K562 (cell line): Measurements from ENCODE around the gene CYSRT1. TPM values are rescaled to one million over a fixed set of nuclear protein-coding genes. Genes with fewer than 3 reads are reported as not detected.
A peak's percentile ranks its signal among the peaks of the same experiment; 100 is the strongest.

Source experiments
- ARID4B ChIP-seq: sonication (generic); formaldehyde crosslinking; IDR thresholded peaks from 2 replicates; pipeline ENCODE4 v1.8.0; 2022; ENCODE audit warnings: mild to moderate bottlenecking, missing genetic modification reagents
- CREB1 ChIP-seq, 2 experiments: sonication (generic) in 1 of 2; formaldehyde crosslinking in 1 of 2; IDR thresholded peaks; 2 replicates each; pipeline versions ENCODE4 v1.6.1 to v1.8.0; 2012 to 2022; ENCODE audit warnings: inconsistent platforms in 1 of 2, mild to moderate bottlenecking in 1 of 2, missing genetic modification reagents in 1 of 2, moderate library complexity in 1 of 2
- CXXC5 ChIP-seq: fragments of 250-450 bp; sonication (Bioruptor Pico); IDR thresholded peaks from 2 replicates; pipeline ENCODE4 v1.8.0; 2022; ENCODE audit warnings: inconsistent platforms, mild to moderate bottlenecking, moderate library complexity
- DPF2 ChIP-seq: fragments of 450-650 bp; IDR thresholded peaks from 2 replicates; pipeline ENCODE4 v1.6.1; 2016
- E2F3 ChIP-seq: fragments of 250-450 bp; sonication (Bioruptor Pico); IDR thresholded peaks from 2 replicates; pipeline ENCODE4 v1.4.0; 2020; ENCODE audit warnings: mild to moderate bottlenecking
- GABPB1 ChIP-seq: sonication (generic); formaldehyde crosslinking; IDR thresholded peaks from 2 replicates; pipeline ENCODE4 v1.8.0; 2022; ENCODE audit warnings: mild to moderate bottlenecking, missing genetic modification reagents
- HMGN3 ChIP-seq: IDR thresholded peaks from 2 replicates; pipeline ENCODE4 v1.6.1; 2011; ENCODE audit warnings: borderline replicate concordance, low read depth, mild to moderate bottlenecking, mixed read lengths, low read length; ENCODE audit not compliant: insufficient read length; ENCODE audit errors: extremely low read depth
- MAX ChIP-seq: sonication (generic); formaldehyde crosslinking; IDR thresholded peaks from 2 replicates; pipeline ENCODE4 v1.9.0; 2022; ENCODE audit warnings: mild to moderate bottlenecking, missing genetic modification reagents
- MITF ChIP-seq: IDR thresholded peaks from 2 replicates; pipeline ENCODE4 v1.6.1; 2014; ENCODE audit warnings: antibody characterized with exemption
- NCOA6 ChIP-seq: fragments of 450-650 bp; IDR thresholded peaks from 2 replicates; pipeline ENCODE4 v1.6.1; 2017; ENCODE audit warnings: mild to moderate bottlenecking
- NFE2L1 ChIP-seq: fragments of 450-650 bp; IDR thresholded peaks from 2 replicates; pipeline ENCODE4 v1.6.1; 2016; ENCODE audit warnings: missing genetic modification characterization, low read depth, mild to moderate bottlenecking, missing compliant biosample characterization, moderate library complexity, borderline replicate concordance
- POLR2G ChIP-seq: fragments of 200-400 bp; formaldehyde crosslinking; IDR thresholded peaks from 2 replicates; pipeline ENCODE4 v1.6.1; 2017; ENCODE audit warnings: low read depth, mild to moderate bottlenecking, antibody characterized with exemption, low read length, moderate library complexity
- SAFB ChIP-seq: fragments of 200-400 bp; formaldehyde crosslinking; IDR thresholded peaks from 2 replicates; pipeline ENCODE4 v1.6.1; 2017; ENCODE audit warnings: low read depth, low read length, borderline replicate concordance
- SFPQ ChIP-seq: fragments of 200-400 bp; formaldehyde crosslinking; IDR thresholded peaks from 2 replicates; pipeline ENCODE4 v1.6.1; 2017; ENCODE audit warnings: mild to moderate bottlenecking, low read depth, low read length, moderate library complexity
- SMAD4 ChIP-seq: fragments of 250-450 bp; sonication (Bioruptor Pico); conservative IDR thresholded peaks from 2 replicates; pipeline ENCODE4 v1.8.0; 2021; ENCODE audit warnings: inconsistent platforms, mild to moderate bottlenecking, moderate library complexity
- SPI1 ChIP-seq: IDR thresholded peaks from 2 replicates; pipeline ENCODE4 v1.6.1; 2011; ENCODE audit warnings: low read depth, low read length, control low read depth, borderline replicate concordance
- ZNF124 ChIP-seq: sonication (generic); formaldehyde crosslinking; IDR thresholded peaks from 2 replicates; pipeline ENCODE4 v1.8.1; 2022; ENCODE audit warnings: missing genetic modification reagents
- ZNF586 ChIP-seq: fragments of 450-650 bp; formaldehyde crosslinking; conservative IDR thresholded peaks from 2 replicates; pipeline ENCODE4 v1.4.0; 2020; ENCODE audit warnings: mild to moderate bottlenecking, moderate library complexity
- ZNF79 ChIP-seq: fragments of 250-450 bp; sonication (Bioruptor Pico); IDR thresholded peaks from 2 replicates; pipeline ENCODE4 v1.4.0; 2020; ENCODE audit warnings: low read depth, mild to moderate bottlenecking, moderate library complexity
- polyA plus RNA-seq, 8 experiments: library from polyadenylated mRNA; depleted of rRNA in 4 of 8; stranded (reverse) in 5 of 8; unstranded in 3 of 8; fragments of >200 nt; fragmentation: Nextera tagmentation in 2 of 8; fragmentation: Illumina TruSeq in 1 of 8; extraction: Ambion mirVana in 2 of 8; extraction: Trizol in 1 of 8; gene quantifications; 2 replicates each; pipeline versions ENCODE4 v1.2.1 to v1.2.3, GENCODE V29; 2011 to 2014; ENCODE audit warnings: inconsistent platforms in 1 of 8, missing spikeins in 1 of 8
- total RNA-seq, 7 experiments: library from RNA; depleted of rRNA in 6 of 7; stranded (reverse); fragments of >200 nt in 6 of 7; fragmentation: Illumina TruSeq in 2 of 7; extraction: Trizol in 2 of 7; gene quantifications; 2 replicates each; pipeline versions ENCODE4 v1.2.1 to v1.2.3, GENCODE V29; 2011 to 2021; ENCODE audit warnings: low replicate concordance in 1 of 7

Gene CYSRT1
- total and polyA plus RNA-seq, 9 of the 15 experiments (the other 6 are each of a cell fraction or from before 2014, with no cell fraction given): 0.04 to 1.4 (median 0.42) TPM; not detected in 3

- TF ChIP-seq MAX (CRISPR knock-in tag) (peak; percentile 24; the same call in 1 of the 2 replicates), DPF2 (peak; percentile 29; the same call in 1 of the 2 replicates), SPI1 (peak; percentile 37; the same call in 1 of the 2 replicates), SMAD4 (peak; percentile 81), CREB1 (IDR thresholded peaks at IDR 0.05) (0 out of 2 replicates have a peak, but pooled peaks have one; percentile 34), CREB1 (CRISPR knock-in tag; IDR thresholded peaks at IDR 0.05) (no peak), E2F3 (CRISPR knock-in tag) (0 out of 2 replicates have a peak, but pooled peaks have one; percentile 38), POLR2G (peak; percentile 91), CXXC5 (CRISPR knock-in tag) (peak; percentile 96), ZNF79 (no peak), ARID4B (CRISPR knock-in tag) (peak; percentile 69), SFPQ (no peak), NCOA6 (no peak), GABPB1 (peak; percentile 93), HMGN3 (peak; percentile 75), SAFB (peak; percentile 93), MITF (0 out of 2 replicates have a peak, but pooled peaks have one; percentile 26), NFE2L1 (tag) (no peak), ZNF586 (CRISPR knock-in tag) (no peak), ZNF124 (CRISPR knock-in tag) (peak; percentile 79; the same call in 1 of the 2 replicates)
Measured at GRCh38 chr9:137254624-137255447, 29.9 kb downstream of the CYSRT1 start, which contains the start of gene NELFB (continued).
